Islet precursor cell (in vitro differentiated cells): Measurements from ENCODE around the gene KRTAP10-6.
A peak's percentile ranks its signal among the peaks of the same experiment; 100 is the strongest.

Experiments used
- DNase-seq: peaks from one replicate; pipeline ENCODE4 v3.0.0-alpha.2; 2018

The KRTAP10-6 gene

GRCh38 chr21:44552681-44553080 lies 39.6 kb downstream of the KRTAP10-6 start:
- DNase-seq, result no peak

- DNase-seq, result no peak
These were observed 40.2 kb downstream of the KRTAP10-6 start for GRCh38 chr21:44552136-44552535.

GRCh38 chr21:44551340-44551961 lies 40.9 kb downstream of the KRTAP10-6 start, which contains the start of gene KRTAP10-2:
KRTAP10-2 (minus strand) TSS chr21:44551505; CDS start chr21:44551458, 47 bp downstream.
- no peak for DNase-seq

GRCh38 chr21:44550807-44551206 lies 41.5 kb downstream of the KRTAP10-6 start:
- peak; percentile 50 for DNase-seq

- DNase-seq, result peak; percentile 45
These were observed 42.0 kb downstream of the KRTAP10-6 start for GRCh38 chr21:44550285-44550684.

- DNase-seq, result no peak
These were observed 42.6 kb downstream of the KRTAP10-6 start for GRCh38 chr21:44549525-44550211.

GRCh38 chr21:44548922-44549321 lies 43.4 kb downstream of the KRTAP10-6 start:
- peak; percentile 51 for DNase-seq

- no peak for DNase-seq
These were observed 43.9 kb downstream of the KRTAP10-6 start for GRCh38 chr21:44548381-44548780.

- peak; percentile 31 for DNase-seq
These were observed 44.5 kb downstream of the KRTAP10-6 start for GRCh38 chr21:44547656-44548331.

- DNase-seq, result no peak
These were observed 47.7 kb downstream of the KRTAP10-6 start for GRCh38 chr21:44544566-44544965.

- DNase-seq, result no peak
These were observed 49.6 kb downstream of the KRTAP10-6 start for GRCh38 chr21:44542716-44543115.
